Aorta (tissue), 5 donors: ENCODE measurements around the gene CDK5R2. TPM values are rescaled to one million over a fixed set of nuclear protein-coding genes. Genes with fewer than 3 reads are reported as not detected.

ENCODE experiments used
- ATAC-seq: fragments of 200-7000 bp; cut with Tn5 transposase; one replicate; pipeline ENCODE4 v1.9.1; 2022; ENCODE audit warnings: moderate library complexity; ENCODE audit not compliant: low FRiP score
- DNase-seq, 2 donors: peaks; one replicate each; pipeline ENCODE4 v3.0.0-alpha.2; 2020
- H3K27ac ChIP-seq, 2 donors: one replicate each; pipeline ENCODE4 v1.5.1; 2013; ENCODE audit warnings: low read length in 2 of 2, mild to moderate bottlenecking in 2 of 2, moderate library complexity in 2 of 2, control low read depth in 1 of 2, inconsistent platforms in 1 of 2, low read depth in 1 of 2
- H3K27me3 ChIP-seq, 2 donors: one replicate each; pipeline ENCODE4 v1.6.1; 2013; ENCODE audit warnings: control low read depth in 1 of 2, low read length in 1 of 2, mild to moderate bottlenecking in 1 of 2, moderate library complexity in 1 of 2; ENCODE audit not compliant: insufficient read depth in 2 of 2, control insufficient read depth in 1 of 2
- H3K36me3 ChIP-seq, 2 donors: one replicate each; pipeline ENCODE4 v1.6.1; 2013; ENCODE audit warnings: control low read depth in 1 of 2, low read length in 1 of 2, mild to moderate bottlenecking in 1 of 2; ENCODE audit not compliant: insufficient read depth in 2 of 2, control insufficient read depth in 1 of 2
- H3K4me1 ChIP-seq, 2 donors: one replicate each; pipeline ENCODE4 v1.6.1; 2013; ENCODE audit warnings: low read length in 2 of 2, control low read depth in 1 of 2, mild to moderate bottlenecking in 1 of 2, moderate library complexity in 1 of 2; ENCODE audit not compliant: insufficient read depth in 2 of 2, control insufficient read depth in 1 of 2
- H3K4me3 ChIP-seq, 2 donors: one replicate each; pipeline ENCODE4 v1.5.1; 2013; ENCODE audit warnings: low read length in 2 of 2, control low read depth in 1 of 2, mild to moderate bottlenecking in 1 of 2
- H3K9me3 ChIP-seq: one replicate; pipeline ENCODE4 v1.6.1; 2013; ENCODE audit warnings: mild to moderate bottlenecking, low read length; ENCODE audit not compliant: control insufficient read depth
- WGBS, 2 donors: extraction: QIAGEN DNeasy Blood & Tissue Kit; methylation state at CpG; one replicate each; pipeline ENCODE4 v1.1.7; 2013; 5-methylcytosine and 5-hydroxymethylcytosine counted together
- intact Hi-C, 2 donors: fragments of 100-400 bp; cut with DNase I; formaldehyde crosslinking; loops; one replicate each; pipeline versions ENCODE4 v1.14.2 to v1.15.0; 2022
- polyA plus RNA-seq, 2 donors: library from polyadenylated mRNA; stranded (reverse); fragments of 200-250 nt; gene quantifications; one replicate each; pipeline ENCODE4 v1.2.3, GENCODE V29; 2013
- total RNA-seq, 2 donors: library from RNA; stranded (reverse); fragmentation: NEBNext Ultra II Directional; extraction: Animal tissue kit (Norgen Biotek cat#: 25700); gene quantifications; one replicate each; pipeline ENCODE4 v1.2.1, GENCODE V29; 2021
- donor health status: healthy with polysubstance abuse.
- donor health status: Bipolar disorder and iron deficiency.
- donor health status: DM: no; HTN: no; CAD: no.
- donor health status: DM: no; HTN: no; CAD: no.
- donor health status: DM: yes; HTN: yes; CAD: no.

The CDK5R2 gene
- total and polyA plus RNA-seq, 4 donors: not detected

GRCh38 chr2:218990612-218991011 lies 31.1 kb downstream of the CDK5R2 start:
- peak in 1 of 2 donors; percentile 37 for DNase-seq
- Histone ChIP-seq H3K4me1 (no peaks in the 10 kb centered on the region), H3K27ac (no peak overlapping the region), H3K4me3 (no peak overlapping the region), H3K36me3 (no peaks in the 10 kb centered on the region), H3K9me3 (no peaks in the 10 kb centered on the region), H3K27me3 (peaks cover 0 to 2% of the 10 kb centered on the region in 2 donors)
- no peak for ATAC-seq
- intact Hi-C loops: loop anchor here in 1 of 2 donors (10.0 kb wide), 1 partner anchor 164 kb away; no protein-coding TSS in a partner anchor
- 14 to 17% methylated on average over 6 of the region's 6 CpGs for WGBS, 2 donors

GRCh38 chr2:218991674-218992168 lies 32.3 kb downstream of the CDK5R2 start:
- H3K27me3 ChIP-seq: no peaks in the 10 kb centered on the region
- intact Hi-C loops: loop anchor here in 1 of 2 donors (10.0 kb wide), 1 partner anchor 163 kb away; no protein-coding TSS in a partner anchor
- WGBS, 2 donors: 7 to 10% methylated on average over 13 of the region's 13 CpGs

GRCh38 chr2:218992196-218992595 lies 32.7 kb downstream of the CDK5R2 start:
- no peaks in the 10 kb centered on the region for H3K36me3 ChIP-seq
- no peaks in the 10 kb centered on the region for H3K4me1 ChIP-seq
- H3K4me3 ChIP-seq: no peak overlapping the region
- intact Hi-C loops: loop anchor here in 1 of 2 donors (10.0 kb wide), 1 partner anchor 163 kb away; no protein-coding TSS in a partner anchor
- H3K27ac ChIP-seq: no peak overlapping the region
- DNase-seq: no peak
- H3K9me3 ChIP-seq: no peaks in the 10 kb centered on the region
- no peak for ATAC-seq
- H3K27me3 ChIP-seq: no peaks in the 10 kb centered on the region
- WGBS, 2 donors: 11 to 15% methylated on average over 7 of the region's 7 CpGs

More at GRCh38 chr2:218991674-218992168, 32.3 kb downstream of the CDK5R2 start:
- H3K27ac ChIP-seq: no peak overlapping the region
- peak in 1 of 2 donors; percentile 19 for DNase-seq
- H3K4me3 ChIP-seq: no peak overlapping the region
- no peaks in the 10 kb centered on the region for H3K9me3 ChIP-seq
- H3K4me1 ChIP-seq: no peaks in the 10 kb centered on the region
- no peaks in the 10 kb centered on the region for H3K36me3 ChIP-seq
- ATAC-seq: no peak

- WGBS, 2 donors: 2 to 3% methylated on average over 36 to 44 of the region's 44 CpGs
- intact Hi-C loops: loop anchor here in 1 of 2 donors (10.0 kb wide), 1 partner anchor 162 kb away; no protein-coding TSS in a partner anchor
- ATAC-seq: no peak
These were observed 33.4 kb downstream of the CDK5R2 start for GRCh38 chr2:218992703-218993344.

GRCh38 chr2:218993345-218994315 lies 34.2 kb downstream of the CDK5R2 start, which contains the start of gene CRYBA2:
CRYBA2 (minus strand) TSS chr2:218993422; CDS start chr2:218993176, 246 bp downstream.
- Histone ChIP-seq H3K36me3 (no peaks in the 10 kb centered on the region), H3K4me1 (no peaks in the 10 kb centered on the region), H3K27me3 (no peaks in the 10 kb centered on the region), H3K27ac (no peak within 1 kb of the TSS), H3K9me3 (no peaks in the 10 kb centered on the region), H3K4me3 (peak within 1 kb of the TSS in 1 of 2 donors; percentile 35)
- ATAC-seq (peak; percentile 11), DNase-seq (peak; percentile 38 to 77)
- intact Hi-C loops: loop anchor here in 1 of 2 donors (10.0 kb wide), 1 partner anchor 161 kb away; no protein-coding TSS in a partner anchor
- 1% methylated on average over 87 to 88 of the region's 88 CpGs for WGBS, 2 donors

More at GRCh38 chr2:218992703-218993344, 33.4 kb downstream of the CDK5R2 start:
- H3K4me3 ChIP-seq: peak overlapping the region in 1 of 2 donors; percentile 35
- peak in 1 of 2 donors; percentile 79 for DNase-seq
- H3K27me3 ChIP-seq: no peaks in the 10 kb centered on the region
- no peaks in the 10 kb centered on the region for H3K4me1 ChIP-seq
- H3K27ac ChIP-seq: no peak overlapping the region
- no peaks in the 10 kb centered on the region for H3K36me3 ChIP-seq
- H3K9me3 ChIP-seq: no peaks in the 10 kb centered on the region

- no peaks in the 10 kb centered on the region for H3K27me3 ChIP-seq
- DNase-seq: no peak
- no peaks in the 10 kb centered on the region for H3K36me3 ChIP-seq
- ATAC-seq: no peak
- H3K9me3 ChIP-seq: no peaks in the 10 kb centered on the region
- H3K27ac ChIP-seq: no peak overlapping the region
- H3K4me1 ChIP-seq: no peaks in the 10 kb centered on the region
- H3K4me3 ChIP-seq: no peak overlapping the region
- 19 to 34% methylated on average over 8 of the region's 8 CpGs for WGBS, 2 donors
- intact Hi-C loops: loop anchor here in 1 of 2 donors (10.0 kb wide), 1 partner anchor 159 kb away; no protein-coding TSS in a partner anchor
These were observed 36.1 kb downstream of the CDK5R2 start for GRCh38 chr2:218995561-218995960.

- H3K4me3 ChIP-seq: no peak overlapping the region
- DNase-seq (peak; percentile 87 to 96), ATAC-seq (peak; percentile 87)
- WGBS, 2 donors: 4 to 5% methylated on average over 43 of the region's 43 CpGs
- no peaks in the 10 kb centered on the region for H3K27me3 ChIP-seq
- intact Hi-C loops: loop anchor here in 1 of 2 donors (10.0 kb wide), 1 partner anchor 159 kb away; no protein-coding TSS in a partner anchor
- no peaks in the 10 kb centered on the region for H3K4me1 ChIP-seq
- H3K9me3 ChIP-seq: no peaks in the 10 kb centered on the region
- no peak overlapping the region for H3K27ac ChIP-seq
- no peaks in the 10 kb centered on the region for H3K36me3 ChIP-seq
These were observed 36.7 kb downstream of the CDK5R2 start for GRCh38 chr2:218995972-218996711.
